Stimulated activated CD4-positive, alpha-beta T cell treated with anti-CD3 and anti-CD28 coated beads, Interleukin-12 subunit alpha, Interleukin-12 subunit beta, amount 100 ng/mL, for 24 hours (primary cell): ENCODE data around the gene SLC25A1.

Source experiments
- DNase-seq, 2 experiments: peaks; one replicate each; pipeline ENCODE4 v3.0.0-alpha.2; 2020; ENCODE audit warnings: low read depth in 2 of 2

Gene SLC25A1

GRCh38 chr22:19181786-19182471 is 3.4 kb upstream of the SLC25A1 start:
- peak in 1 of 2 experiments; percentile 50 for DNase-seq

GRCh38 chr22:19180740-19181410 is 2.3 kb upstream of the SLC25A1 start:
- DNase-seq: no peak

- DNase-seq: no peak
These were observed 1.7 kb upstream of the SLC25A1 start for GRCh38 chr22:19180234-19180633.

GRCh38 chr22:19179497-19180048 is 1.0 kb upstream of the SLC25A1 start:
- no peak for DNase-seq

- no peak for DNase-seq
These were observed 375 bp downstream of the SLC25A1 start for GRCh38 chr22:19178065-19178656.

- no peak for DNase-seq
These were observed 1.1 kb downstream of the SLC25A1 start for GRCh38 chr22:19177164-19178064.

- no peak for DNase-seq
These were observed 1.8 kb downstream of the SLC25A1 start for GRCh38 chr22:19176732-19177131.

GRCh38 chr22:19176175-19176643 is 2.3 kb downstream of the SLC25A1 start:
- DNase-seq: no peak

- no peak for DNase-seq
These were observed 2.8 kb downstream of the SLC25A1 start for GRCh38 chr22:19175602-19176174.

- DNase-seq: no peak
These were observed 3.4 kb downstream of the SLC25A1 start for GRCh38 chr22:19175026-19175601.

GRCh38 chr22:19174106-19175025 is 4.2 kb downstream of the SLC25A1 start:
- DNase-seq: no peak

- no peak for DNase-seq
These were observed 5.2 kb downstream of the SLC25A1 start for GRCh38 chr22:19173047-19174035.

- DNase-seq: no peak
These were observed 6.1 kb downstream of the SLC25A1 start for GRCh38 chr22:19172213-19173046.

GRCh38 chr22:19169947-19170318 is 8.6 kb downstream of the SLC25A1 start:
- no peak for DNase-seq

GRCh38 chr22:19169002-19169946 is 9.3 kb downstream of the SLC25A1 start:
- no peak for DNase-seq

GRCh38 chr22:19168088-19168890 is 10.2 kb downstream of the SLC25A1 start:
- no peak for DNase-seq
